GM19395 (cell line): ENCODE results near the gene SVIL.
"Not testable (repeated sequence)": the region's sequence is repeated elsewhere in the genome, so short reads cannot be mapped to it uniquely, and the experiment has no call there.

Source experiments
- ATAC-seq: cut with Tn5 transposase; IDR thresholded peaks from one replicate; pipeline ENCODE4 v1.9.1; 2021; ENCODE audit warnings: mild to moderate bottlenecking, moderate library complexity; ENCODE audit not compliant: unreplicated experiment

SVIL gene

DNA sequence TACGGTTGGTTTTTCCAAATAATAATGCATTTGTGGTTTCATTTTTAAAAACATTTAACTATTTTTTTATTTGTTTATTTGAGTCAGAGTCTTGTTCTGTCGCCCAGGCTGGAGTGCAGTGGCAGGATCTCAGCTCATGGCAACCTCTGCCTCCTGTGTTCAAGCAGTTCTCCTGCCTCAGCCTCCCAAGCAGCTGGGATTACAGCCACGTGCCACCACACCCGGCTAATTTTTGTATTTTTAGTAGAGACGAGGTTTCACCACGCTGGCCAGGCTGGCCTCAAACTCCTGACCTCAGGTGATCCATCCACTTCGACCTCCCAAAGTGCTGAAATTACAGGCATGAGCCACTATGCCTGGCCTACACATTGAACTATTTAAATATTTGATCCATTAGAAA, 28.1 kb downstream of the SVIL start:
- not testable (repeated sequence) for ATAC-seq

- ATAC-seq: no peak
Observed at GRCh38 chr10:29604291-29604825, 30.4 kb downstream of the SVIL start.

DNA sequence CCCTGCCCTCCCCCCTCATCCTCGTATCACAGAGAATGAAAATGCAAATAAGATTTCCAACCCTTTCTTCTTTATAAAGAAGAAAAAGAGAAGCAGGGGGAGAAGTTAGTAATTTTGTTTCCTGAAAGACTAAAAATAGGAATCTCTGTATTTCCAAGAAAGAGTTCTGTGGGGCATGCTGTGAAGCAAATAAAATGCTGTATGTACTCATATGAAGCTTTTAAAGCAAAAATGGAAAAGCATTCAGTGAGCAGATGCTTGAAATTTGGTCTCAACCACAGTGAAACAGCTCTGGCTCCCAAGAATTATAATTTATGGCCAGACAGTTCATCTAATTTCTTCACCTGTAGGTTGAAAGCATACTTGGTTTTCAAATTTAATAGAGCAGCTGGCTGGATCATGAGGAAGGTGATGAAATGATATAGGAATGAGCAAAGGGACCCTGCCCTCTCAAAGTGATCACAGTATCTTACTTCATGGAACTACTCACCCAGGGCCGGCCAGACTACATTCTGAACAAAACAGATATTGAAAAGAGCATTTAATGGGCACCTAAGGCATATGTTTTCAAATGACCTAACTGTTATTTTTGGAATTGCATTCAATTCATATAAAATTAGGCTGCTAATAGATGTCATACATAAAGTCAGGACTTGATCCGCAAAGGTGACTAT, 31.4 kb downstream of the SVIL start:
- ATAC-seq: no peak

DNA sequence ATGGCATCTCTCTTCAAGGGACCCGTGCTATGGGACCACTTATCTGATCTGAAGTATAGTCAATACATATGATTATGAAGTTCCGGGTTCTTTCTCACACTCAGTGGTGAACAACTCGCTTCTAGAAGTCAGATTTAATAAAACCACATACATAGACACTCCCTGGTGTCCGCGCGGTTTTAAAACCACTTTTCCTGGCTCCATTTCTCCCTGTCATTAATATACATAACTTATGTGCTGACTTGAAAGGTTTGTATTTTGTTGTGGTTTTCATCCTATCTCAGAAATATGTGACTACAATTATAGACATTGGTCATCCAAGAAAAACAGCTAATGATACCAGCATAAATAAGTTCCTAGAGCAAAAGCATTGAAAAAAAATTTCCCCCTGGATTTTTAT, 34.0 kb downstream of the SVIL start:
- no peak for ATAC-seq

DNA sequence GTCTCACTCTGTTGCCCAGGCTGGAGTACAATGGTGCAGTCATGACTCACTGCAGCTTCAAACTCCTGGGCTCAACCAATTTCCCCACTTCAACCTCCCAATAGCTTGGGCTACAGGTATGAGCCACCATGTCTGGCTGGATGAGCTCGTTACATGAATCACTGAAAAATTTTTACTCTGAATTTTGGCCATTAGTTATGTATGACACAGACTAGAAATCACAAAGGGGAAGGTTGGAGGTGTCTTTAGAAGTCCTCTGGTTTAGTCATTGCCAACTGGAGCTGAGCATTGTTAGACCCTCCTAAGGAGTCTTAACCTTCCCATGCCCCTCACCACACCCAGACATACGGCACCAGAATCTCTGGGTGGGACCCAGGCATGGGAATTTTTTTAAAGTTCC, 34.7 kb downstream of the SVIL start:
- ATAC-seq: no peak

DNA sequence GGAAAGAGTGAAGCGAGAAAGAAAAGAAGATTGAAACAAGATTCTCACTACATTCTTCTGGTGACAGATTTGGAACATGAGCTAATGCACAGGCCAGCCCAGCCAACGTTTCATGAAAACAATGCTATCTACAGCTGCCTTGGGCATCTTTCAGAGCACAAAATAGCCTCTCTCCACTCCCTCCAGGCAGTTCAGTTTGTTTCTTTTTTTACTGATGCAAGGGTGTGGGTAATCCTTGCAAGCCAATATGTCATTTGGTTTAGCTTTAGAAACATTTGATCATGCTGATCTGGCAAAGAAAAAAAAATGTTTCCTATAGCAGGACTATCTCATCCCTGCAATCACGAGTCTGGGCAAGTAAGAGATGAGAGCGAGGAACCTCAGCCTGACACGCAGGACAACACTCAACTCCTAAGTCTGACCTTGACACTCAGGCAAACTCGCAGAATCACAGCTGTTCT, 35.9 kb downstream of the SVIL start:
- ATAC-seq: no peak

GRCh38 chr10:29596826-29597225, 37.9 kb downstream of the SVIL start:
- ATAC-seq: no peak

DNA sequence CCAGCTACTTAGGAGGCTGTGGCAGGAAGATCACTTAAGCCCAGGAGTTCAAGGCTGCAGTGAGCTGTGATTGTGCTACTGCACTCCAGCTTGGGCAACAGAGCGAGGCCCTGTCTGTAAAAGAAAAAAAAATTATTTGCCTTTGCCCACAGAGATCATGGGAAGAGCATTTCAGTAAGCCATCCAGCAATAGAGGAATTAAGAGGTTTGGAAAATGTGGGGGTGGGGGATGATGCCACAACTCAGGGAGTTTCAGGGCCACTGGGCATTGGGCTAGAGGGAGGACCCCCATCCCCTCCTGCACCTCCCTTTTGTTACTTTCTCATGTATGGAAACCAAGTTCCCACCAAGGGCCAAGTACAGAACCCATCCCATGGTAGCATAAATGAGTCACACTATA, 38.4 kb downstream of the SVIL start:
- no peak for ATAC-seq

DNA sequence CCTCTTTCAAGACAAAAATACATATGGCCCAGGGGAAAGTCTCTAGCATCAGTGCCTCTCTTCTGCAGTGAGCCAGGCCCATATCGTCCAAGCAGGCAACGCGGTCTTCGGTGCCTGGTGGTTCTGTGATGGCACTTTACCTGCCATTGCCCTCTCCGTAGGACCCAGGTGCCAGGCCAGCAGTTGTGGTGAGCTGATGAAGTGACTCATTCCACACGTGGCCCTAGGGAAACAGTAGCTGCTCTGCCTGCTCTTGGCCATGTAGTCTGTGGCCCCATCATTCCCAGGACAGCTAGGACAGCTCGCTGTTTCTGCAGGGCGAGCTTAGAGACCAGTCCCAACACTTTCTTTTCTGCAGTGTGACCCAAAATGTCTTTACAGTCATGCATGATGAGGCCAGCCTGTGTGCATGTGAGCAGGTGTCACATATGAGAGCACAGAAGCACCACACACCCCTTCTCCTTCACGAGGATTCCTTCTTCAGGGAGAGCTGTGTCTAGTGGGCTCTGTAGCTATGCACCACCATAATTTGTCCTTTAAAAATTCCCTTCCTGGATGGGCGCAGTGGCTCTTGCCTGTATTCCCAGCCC, 39.0 kb downstream of the SVIL start:
- ATAC-seq: no peak

DNA sequence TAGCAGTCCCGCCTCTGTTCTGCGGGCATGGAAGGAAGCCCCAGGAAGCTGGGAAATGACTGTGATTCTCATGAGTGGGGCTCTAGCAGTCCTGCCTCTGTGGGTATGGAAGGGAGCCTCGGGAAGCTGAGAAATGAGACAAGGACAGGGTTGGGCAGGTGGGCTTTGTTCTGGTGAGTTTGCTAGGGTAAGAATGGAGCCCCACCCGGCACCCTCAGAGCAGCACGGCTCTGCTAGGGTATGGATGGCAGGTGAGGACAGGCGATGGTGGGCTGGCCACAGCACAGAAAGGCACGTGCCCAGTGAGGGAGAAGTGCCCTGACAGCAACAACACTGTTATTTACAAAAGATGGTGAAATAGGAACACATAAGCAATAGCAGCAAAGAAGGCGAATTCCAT, 39.6 kb downstream of the SVIL start:
- no peak for ATAC-seq

- ATAC-seq: no peak
Observed at GRCh38 chr10:29591651-29591968, 43.2 kb downstream of the SVIL start.

DNA sequence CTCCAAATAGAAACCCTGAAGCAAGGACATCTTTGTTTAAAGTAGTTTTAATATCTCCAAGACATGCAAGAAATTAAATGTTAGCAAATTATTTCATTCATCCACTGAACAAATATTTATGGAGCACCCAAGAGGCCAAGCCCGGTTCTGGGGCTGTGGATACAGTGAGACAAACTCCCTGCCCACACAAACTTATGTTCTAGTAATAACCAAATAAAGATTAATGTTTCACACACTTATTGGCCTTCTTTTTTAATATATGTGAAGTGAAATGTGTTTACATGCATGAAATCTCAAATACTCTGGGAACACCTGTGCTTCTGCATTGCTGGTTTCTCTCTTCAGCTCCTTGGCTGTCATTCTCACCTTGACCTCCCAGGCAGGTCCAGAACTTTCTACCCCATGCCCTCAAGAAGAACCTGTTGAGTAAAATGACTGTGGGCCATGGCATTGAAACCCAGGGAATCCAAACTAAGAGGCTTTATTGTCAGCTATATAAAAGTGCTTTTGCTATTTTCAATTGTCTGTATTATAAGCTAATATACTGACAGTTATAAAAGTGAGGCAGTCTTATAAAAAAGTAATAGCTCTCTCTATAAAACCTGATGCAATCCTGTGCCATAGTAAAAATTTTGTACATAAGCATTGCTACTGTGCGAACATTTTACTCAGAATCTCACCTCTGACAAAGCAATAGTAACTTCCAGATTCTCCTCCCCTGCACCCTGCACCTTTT, 43.7 kb downstream of the SVIL start:
- no peak for ATAC-seq

- no peak for ATAC-seq
Observed at GRCh38 chr10:29588629-29589421, 45.9 kb downstream of the SVIL start.

DNA sequence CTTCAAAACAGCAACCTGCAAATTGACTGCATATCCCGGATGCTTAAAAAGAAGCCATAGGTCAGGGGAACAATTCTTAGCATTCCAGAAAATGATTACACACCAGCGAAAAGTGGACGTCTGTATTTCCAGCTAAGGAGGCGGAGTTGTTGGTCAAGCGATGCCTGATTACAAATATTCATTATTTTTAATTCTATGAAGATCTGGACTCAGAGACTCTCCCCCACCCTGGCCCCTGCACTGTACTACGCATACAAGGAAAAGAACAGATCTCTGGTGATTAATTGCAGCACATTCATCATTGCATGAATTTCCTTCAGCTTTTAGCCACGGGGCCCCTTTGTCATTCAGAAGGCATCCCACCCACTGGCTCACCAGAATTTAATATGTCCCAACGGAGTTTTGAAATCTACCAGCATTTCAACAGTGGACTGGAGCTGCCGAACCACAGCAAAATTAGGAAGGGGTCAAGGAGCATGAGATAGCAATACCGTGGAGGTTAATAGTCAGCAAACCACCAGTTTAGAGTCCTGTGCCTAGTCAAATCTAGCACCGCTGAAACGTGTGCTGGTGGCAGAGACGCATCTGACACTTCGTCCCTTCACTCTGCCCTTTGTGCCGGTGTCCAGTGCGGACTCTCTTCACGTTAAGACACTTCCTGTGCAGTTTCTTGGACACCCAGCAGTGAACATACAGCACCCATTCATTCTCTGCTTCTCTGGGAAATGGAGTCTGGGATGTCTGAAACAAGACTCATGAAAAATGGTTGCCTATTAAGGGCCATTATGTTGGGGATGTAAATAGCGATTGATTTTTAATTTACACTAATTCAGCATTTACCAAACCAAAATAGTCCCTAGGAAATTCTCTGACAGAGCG, 46.8 kb downstream of the SVIL start:
- ATAC-seq: not testable (repeated sequence)

GRCh38 chr10:29587102-29587749, 47.5 kb downstream of the SVIL start:
- not testable (repeated sequence) for ATAC-seq

DNA sequence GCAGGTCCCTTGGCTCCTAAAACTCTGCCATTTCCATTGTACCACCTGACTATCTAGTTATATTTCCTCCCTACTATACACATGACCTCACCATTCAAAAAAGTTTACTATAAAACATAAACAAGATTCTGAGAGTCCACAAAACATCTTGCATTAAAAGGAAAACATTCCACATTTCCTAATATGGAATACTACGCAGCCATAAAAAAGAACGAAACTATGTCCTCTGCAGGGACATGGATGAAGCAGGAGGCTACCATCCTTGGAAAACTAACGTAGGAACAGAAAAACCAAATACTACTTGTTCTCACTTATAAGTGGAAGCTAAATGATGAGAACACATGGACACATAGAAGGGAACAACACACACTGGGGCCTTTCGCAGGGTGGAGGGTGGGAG, 48.3 kb downstream of the SVIL start:
- ATAC-seq: no peak

GRCh38 chr10:29585488-29585976, 49.2 kb downstream of the SVIL start:
- ATAC-seq: no peak

- no peak for ATAC-seq
Observed at GRCh38 chr10:29584436-29584835, 50.3 kb downstream of the SVIL start.

DNA sequence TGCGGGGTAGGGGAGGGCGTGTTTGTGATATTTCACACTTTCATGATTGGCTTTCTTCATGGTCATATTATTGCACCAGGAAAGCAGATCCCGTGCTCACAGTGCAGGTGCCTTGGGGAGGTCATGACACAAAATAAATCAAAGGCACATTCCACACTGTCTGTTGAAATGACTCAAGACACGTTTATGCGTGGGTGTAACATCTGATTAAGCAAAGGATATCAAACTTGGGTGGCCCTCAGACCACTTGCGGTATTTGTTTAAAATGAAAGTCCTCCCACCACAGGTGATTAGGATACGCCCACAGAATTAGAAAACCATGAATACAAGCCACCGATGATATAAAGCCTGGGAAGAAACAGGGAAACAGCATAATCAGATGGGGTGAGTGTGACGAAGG, 51.1 kb downstream of the SVIL start:
- ATAC-seq: no peak

DNA sequence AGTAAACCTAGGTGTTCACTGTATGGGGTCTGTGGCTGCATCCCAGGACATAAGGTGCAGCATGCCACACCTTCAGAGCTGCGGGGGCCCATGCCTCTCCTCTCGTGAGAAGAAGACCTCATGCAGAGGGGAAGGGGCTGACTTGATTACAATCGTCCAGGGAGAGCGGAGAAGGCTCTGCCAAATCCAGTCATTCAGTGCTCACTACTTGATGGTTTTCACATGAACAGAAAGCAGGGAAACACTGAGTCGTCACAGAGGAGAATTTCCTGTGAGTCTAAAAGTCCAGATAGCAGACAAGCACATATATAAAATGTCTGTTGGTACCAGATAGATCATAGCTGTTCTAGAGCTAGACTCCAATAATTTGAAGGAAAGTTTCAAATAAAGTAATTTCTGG, 52.0 kb downstream of the SVIL start:
- not testable (repeated sequence) for ATAC-seq
